ENCODE results near the gene IMMP2L.

IMMP2L gene

DNA sequence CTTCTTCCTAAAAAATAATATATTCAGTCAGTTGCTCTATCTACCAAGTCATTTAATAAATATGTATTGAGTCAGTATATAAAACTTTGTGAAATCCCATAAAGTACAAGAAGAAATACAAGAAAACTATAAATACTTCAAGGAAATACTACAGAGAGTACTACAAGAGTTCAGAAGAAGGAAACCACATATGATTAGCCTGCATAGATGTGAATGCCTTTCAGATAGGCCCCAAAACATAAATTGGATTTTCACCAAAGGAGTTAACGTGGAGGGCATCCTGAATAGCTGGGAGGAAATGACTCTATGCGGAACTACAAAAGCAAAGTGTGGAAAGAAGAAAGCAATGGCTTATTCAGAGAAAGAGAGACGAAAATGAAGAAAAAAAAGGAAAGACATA lies 351.3 kb downstream of the IMMP2L start:
- Mint-ChIP-seq H3K27ac (ENCODE audit: low read depth) (no peak overlapping the region), H3K27me3 (no peaks in the 10 kb centered on the region), H3K9me3 (no peaks in the 10 kb centered on the region), H3K4me3 (no peak overlapping the region), H3K36me3 (ENCODE audit: insufficient read depth) (no peaks in the 10 kb centered on the region), H3K4me1 (no peaks in the 10 kb centered on the region)
- ATAC-seq (replicated peaks; ENCODE audit: extremely low read depth, poor library complexity, severe bottlenecking) (no peak), DNase-seq (ENCODE audit: low spot score in 2 of 2) (no peak)

DNA sequence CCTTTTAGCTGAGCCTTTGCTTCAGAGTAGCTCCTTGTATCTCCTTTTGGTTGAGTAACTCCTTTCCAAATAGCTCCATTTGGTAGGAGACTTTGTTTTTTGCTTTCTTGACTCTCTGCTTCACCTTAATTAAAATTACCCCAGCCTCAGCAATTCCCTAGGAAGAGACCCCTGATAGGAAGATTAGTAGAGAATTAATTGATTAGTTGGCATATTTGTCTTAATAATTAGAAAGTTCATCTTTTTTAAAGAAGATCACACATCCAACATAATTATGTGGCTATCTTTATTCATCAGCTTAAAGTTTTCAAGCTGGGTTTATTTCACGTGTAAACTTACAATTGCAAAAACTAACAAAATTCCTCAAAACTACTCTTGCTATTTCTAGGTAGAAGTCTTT lies 352.2 kb downstream of the IMMP2L start:
- no peak overlapping the region for H3K4me3 Mint-ChIP-seq
- H3K36me3 Mint-ChIP-seq (ENCODE audit: insufficient read depth) = no peaks in the 10 kb centered on the region
- ATAC-seq (replicated peaks; ENCODE audit: extremely low read depth, poor library complexity, severe bottlenecking) = no peak
- no peaks in the 10 kb centered on the region for H3K4me1 Mint-ChIP-seq
- no peaks in the 10 kb centered on the region for H3K9me3 Mint-ChIP-seq
- no peaks in the 10 kb centered on the region for H3K27me3 Mint-ChIP-seq
- no peak for DNase-seq (ENCODE audit: low spot score in 2 of 2)
- H3K27ac Mint-ChIP-seq (ENCODE audit: low read depth) = no peak overlapping the region

GRCh38 chr7:111205251-111205650 lies 357.0 kb downstream of the IMMP2L start:
- Mint-ChIP-seq H3K27ac (ENCODE audit: low read depth) (no peak overlapping the region), H3K4me3 (no peak overlapping the region), H3K36me3 (ENCODE audit: insufficient read depth) (peaks cover 2% of the 10 kb centered on the region), H3K4me1 (no peaks in the 10 kb centered on the region), H3K9me3 (no peaks in the 10 kb centered on the region), H3K27me3 (no peaks in the 10 kb centered on the region)
- ATAC-seq (replicated peaks; ENCODE audit: extremely low read depth, poor library complexity, severe bottlenecking) (no peak), DNase-seq (ENCODE audit: low spot score in 2 of 2) (no peak)

DNA sequence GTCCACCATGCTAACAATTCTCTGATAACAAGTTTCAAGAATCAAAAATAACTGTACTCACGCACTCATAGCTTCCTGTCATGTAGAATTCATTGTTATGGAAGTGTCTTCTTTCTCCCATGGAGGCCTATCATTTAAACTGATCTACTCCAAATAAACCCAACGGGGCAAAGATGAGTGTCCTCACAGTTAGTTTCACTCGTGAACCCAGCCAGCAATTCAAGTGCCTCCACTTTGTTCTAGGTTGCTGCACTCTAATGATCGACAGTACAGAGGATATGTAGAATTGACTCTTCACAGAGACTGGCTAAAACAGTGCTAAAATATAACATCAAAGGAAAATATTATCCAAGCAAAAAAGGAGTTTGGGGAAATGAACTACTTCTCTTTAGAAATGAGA lies 360.0 kb downstream of the IMMP2L start:
- no peaks in the 10 kb centered on the region for H3K27me3 Mint-ChIP-seq
- H3K9me3 Mint-ChIP-seq = no peaks in the 10 kb centered on the region
- ATAC-seq (replicated peaks; ENCODE audit: extremely low read depth, poor library complexity, severe bottlenecking) (no peak), DNase-seq (ENCODE audit: low spot score in 2 of 2) (no peak)
- no peak overlapping the region for H3K27ac Mint-ChIP-seq (ENCODE audit: low read depth)
- H3K4me3 Mint-ChIP-seq = no peak overlapping the region
- no peaks in the 10 kb centered on the region for H3K4me1 Mint-ChIP-seq
- H3K36me3 Mint-ChIP-seq (ENCODE audit: insufficient read depth) = peaks cover 2% of the 10 kb centered on the region

DNA sequence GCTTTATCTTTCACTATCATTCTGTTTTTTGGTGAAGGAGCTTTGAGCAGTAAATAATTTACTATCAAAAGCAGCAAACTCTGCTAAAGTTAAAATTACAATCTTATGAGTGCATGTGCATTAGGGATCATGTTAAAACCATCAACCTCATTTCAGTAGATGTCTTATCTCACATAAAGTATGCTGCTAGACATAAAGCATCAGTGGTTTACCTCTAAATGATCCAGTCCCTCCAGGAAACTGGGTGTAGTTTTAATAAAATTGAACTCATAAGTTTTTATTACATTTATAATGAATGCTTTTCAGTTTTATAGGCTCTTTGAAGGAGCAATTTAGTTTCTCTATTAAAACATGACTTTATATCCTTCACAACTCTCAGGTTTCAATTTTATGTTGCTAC lies 362.6 kb downstream of the IMMP2L start:
- Mint-ChIP-seq H3K4me3 (no peak overlapping the region), H3K36me3 (ENCODE audit: insufficient read depth) (peaks cover 2% of the 10 kb centered on the region), H3K27me3 (no peaks in the 10 kb centered on the region), H3K4me1 (no peaks in the 10 kb centered on the region), H3K27ac (ENCODE audit: low read depth) (no peak overlapping the region), H3K9me3 (no peaks in the 10 kb centered on the region)
- DNase-seq (ENCODE audit: low spot score in 2 of 2) (no peak), ATAC-seq (replicated peaks; ENCODE audit: extremely low read depth, poor library complexity, severe bottlenecking) (no peak)

GRCh38 chr7:111198255-111198654 lies 364.0 kb downstream of the IMMP2L start:
- H3K27me3 Mint-ChIP-seq = no peaks in the 10 kb centered on the region
- H3K4me1 Mint-ChIP-seq = no peaks in the 10 kb centered on the region
- H3K4me3 Mint-ChIP-seq = no peak overlapping the region
- no peak for ATAC-seq (replicated peaks; ENCODE audit: extremely low read depth, poor library complexity, severe bottlenecking)
- DNase-seq (ENCODE audit: low spot score in 2 of 2) = no peak
- no peaks in the 10 kb centered on the region for H3K9me3 Mint-ChIP-seq
- H3K36me3 Mint-ChIP-seq (ENCODE audit: insufficient read depth) = peaks cover 2% of the 10 kb centered on the region
- no peak overlapping the region for H3K27ac Mint-ChIP-seq (ENCODE audit: low read depth)

GRCh38 chr7:111196655-111197054 lies 365.6 kb downstream of the IMMP2L start:
- peaks cover 2% of the 10 kb centered on the region for H3K36me3 Mint-ChIP-seq (ENCODE audit: insufficient read depth)
- no peaks in the 10 kb centered on the region for H3K27me3 Mint-ChIP-seq
- no peaks in the 10 kb centered on the region for H3K9me3 Mint-ChIP-seq
- ATAC-seq (replicated peaks; ENCODE audit: extremely low read depth, poor library complexity, severe bottlenecking) (no peak), DNase-seq (ENCODE audit: low spot score in 2 of 2) (no peak)
- no peak overlapping the region for H3K27ac Mint-ChIP-seq (ENCODE audit: low read depth)
- no peaks in the 10 kb centered on the region for H3K4me1 Mint-ChIP-seq
- no peak overlapping the region for H3K4me3 Mint-ChIP-seq

DNA sequence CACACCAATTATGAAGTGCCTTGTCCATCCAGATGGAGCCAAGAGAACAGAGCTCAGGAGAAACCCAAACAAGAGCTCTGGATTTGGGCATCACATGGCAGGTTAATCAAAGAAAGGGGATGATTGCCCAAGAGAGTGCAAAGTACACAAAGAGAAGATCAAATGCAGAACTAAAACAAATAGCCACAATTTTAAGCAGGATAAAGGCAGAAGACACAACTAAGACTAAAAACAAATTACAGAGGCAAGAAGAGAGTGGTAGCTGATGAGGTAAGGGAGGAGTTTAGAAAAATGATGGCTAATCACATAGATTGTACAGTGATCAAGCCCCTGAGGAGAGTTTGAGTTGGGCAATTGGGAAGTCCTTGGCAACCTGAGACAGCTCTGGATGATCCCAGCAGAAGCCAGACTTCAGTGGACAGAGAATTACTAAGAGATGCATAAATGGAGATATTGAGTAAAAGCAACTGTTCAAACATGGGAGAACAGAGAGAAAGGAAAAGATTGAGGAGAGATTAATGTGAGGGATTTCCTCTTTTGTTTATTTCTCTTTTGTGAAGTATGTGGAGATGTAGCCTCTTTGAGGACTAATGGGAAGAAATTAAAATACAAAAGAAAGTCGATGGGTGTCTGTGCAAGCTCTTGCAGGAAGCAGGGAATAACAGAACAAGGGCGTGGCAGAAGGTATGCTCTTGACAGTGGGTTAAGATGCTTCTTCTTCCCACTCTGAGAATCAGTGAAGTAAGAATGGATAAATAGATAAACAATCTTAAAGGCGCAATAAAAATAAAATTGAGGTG lies 369.5 kb downstream of the IMMP2L start:
- Mint-ChIP-seq H3K27ac (ENCODE audit: low read depth) (no peak overlapping the region), H3K36me3 (ENCODE audit: insufficient read depth) (no peaks in the 10 kb centered on the region), H3K27me3 (no peaks in the 10 kb centered on the region), H3K9me3 (no peaks in the 10 kb centered on the region), H3K4me3 (no peak overlapping the region), H3K4me1 (no peaks in the 10 kb centered on the region)
- ATAC-seq (replicated peaks; ENCODE audit: extremely low read depth, poor library complexity, severe bottlenecking) (no peak), DNase-seq (ENCODE audit: low spot score in 2 of 2) (no peak)

- Mint-ChIP-seq H3K4me3 (no peak overlapping the region), H3K27ac (ENCODE audit: low read depth) (no peak overlapping the region), H3K4me1 (no peaks in the 10 kb centered on the region), H3K36me3 (ENCODE audit: insufficient read depth) (no peaks in the 10 kb centered on the region), H3K27me3 (no peaks in the 10 kb centered on the region), H3K9me3 (no peaks in the 10 kb centered on the region)
- ATAC-seq (replicated peaks; ENCODE audit: extremely low read depth, poor library complexity, severe bottlenecking) (no peak), DNase-seq (ENCODE audit: low spot score in 2 of 2) (no peak)
Observed at GRCh38 chr7:111190804-111191203, 371.5 kb downstream of the IMMP2L start.

DNA sequence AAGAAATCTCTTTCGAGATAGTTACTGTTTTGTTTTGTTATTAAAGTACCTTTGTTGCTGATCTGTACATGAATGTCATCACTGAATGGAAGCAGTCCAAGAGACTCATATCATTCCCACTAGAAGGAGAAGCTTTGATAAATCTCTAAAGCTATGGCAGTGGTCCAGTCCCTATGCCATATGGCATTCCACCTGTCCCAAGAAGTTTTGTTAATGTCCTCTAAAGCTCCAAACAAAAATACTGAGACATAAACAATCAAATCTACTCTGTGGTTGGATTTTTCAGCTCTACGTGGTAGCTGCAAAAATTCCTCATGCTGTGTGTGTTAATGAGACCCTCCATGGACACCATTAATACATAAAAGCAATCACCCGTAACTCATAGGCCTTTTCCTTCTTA lies 377.3 kb downstream of the IMMP2L start:
- no peak for ATAC-seq (replicated peaks; ENCODE audit: extremely low read depth, poor library complexity, severe bottlenecking)
- no peaks in the 10 kb centered on the region for H3K4me1 Mint-ChIP-seq
- no peaks in the 10 kb centered on the region for H3K36me3 Mint-ChIP-seq (ENCODE audit: insufficient read depth)
- H3K27me3 Mint-ChIP-seq = no peaks in the 10 kb centered on the region
- H3K9me3 Mint-ChIP-seq = no peaks in the 10 kb centered on the region
- H3K27ac Mint-ChIP-seq (ENCODE audit: low read depth) = no peak overlapping the region
- no peak for DNase-seq (ENCODE audit: low spot score in 2 of 2)
- no peak overlapping the region for H3K4me3 Mint-ChIP-seq

DNA sequence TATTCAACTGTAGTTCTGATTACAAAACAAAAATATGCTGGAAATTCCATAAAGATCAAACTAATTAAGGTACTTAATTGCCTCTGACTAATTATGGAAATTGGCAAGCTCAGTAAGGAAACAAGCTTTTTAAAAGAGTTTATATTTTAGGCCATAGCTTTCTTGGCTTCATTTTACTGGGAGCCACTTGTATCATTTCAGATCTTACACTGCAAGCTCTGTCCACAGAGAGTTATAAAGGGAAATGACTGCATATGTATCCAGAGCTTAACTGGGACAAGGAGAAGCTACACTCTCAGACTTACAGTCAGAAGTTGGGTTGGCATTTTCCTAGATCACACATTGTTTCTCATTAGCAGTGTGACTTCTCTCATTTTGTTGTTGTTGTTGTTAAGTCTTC lies 379.0 kb downstream of the IMMP2L start:
- Mint-ChIP-seq H3K27me3 (no peaks in the 10 kb centered on the region), H3K4me1 (no peaks in the 10 kb centered on the region), H3K27ac (ENCODE audit: low read depth) (no peak overlapping the region), H3K4me3 (no peak overlapping the region), H3K9me3 (no peaks in the 10 kb centered on the region), H3K36me3 (ENCODE audit: insufficient read depth) (no peaks in the 10 kb centered on the region)
- ATAC-seq (replicated peaks; ENCODE audit: extremely low read depth, poor library complexity, severe bottlenecking) = no peak
- DNase-seq (ENCODE audit: low spot score in 2 of 2) = no peak

DNA sequence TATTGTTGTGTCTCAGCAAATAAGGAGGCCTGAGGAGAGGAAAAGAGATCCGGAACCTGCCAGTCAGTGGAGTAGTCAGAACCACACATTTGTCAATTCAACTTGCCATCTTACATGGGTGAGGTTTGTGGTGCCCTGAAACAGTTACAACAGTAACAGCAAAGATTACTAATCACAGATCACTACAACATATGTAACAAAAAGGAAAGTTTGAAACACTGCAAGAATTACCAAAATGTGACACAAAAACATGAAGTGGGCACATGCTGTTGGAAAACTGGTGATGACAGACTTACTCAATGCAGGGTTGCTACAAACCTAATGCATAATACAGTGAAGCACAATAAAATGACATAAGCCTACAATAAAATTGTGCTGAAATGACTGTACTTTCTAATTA lies 382.0 kb downstream of the IMMP2L start:
- ATAC-seq (replicated peaks; ENCODE audit: extremely low read depth, poor library complexity, severe bottlenecking) = no peak
- DNase-seq (ENCODE audit: low spot score in 2 of 2) = no peak

DNA sequence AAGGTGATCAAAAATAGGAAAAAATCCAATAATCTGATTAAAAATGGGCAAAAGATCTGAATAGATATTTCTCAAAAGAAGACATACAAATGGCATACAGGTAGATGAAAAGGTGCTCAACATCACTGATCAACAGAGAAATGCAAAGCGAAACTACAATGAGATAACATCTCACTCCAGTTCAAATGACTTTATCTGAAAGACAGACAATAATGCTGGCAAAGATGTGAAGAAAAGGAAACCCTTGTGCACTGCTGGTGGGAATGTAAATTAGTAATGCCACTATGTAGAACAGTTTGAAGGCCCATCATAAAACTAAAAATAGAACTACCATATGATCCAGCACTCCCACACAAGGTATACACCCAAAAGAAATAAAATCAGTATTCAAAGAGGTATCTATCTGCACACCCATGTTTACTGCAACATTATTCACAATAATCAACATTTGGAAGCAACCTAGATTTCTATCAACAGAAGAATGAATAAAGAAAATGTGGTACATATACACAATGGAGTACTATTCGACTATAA lies 386.3 kb downstream of the IMMP2L start:
- no peaks in the 10 kb centered on the region for H3K9me3 Mint-ChIP-seq
- no peak overlapping the region for H3K27ac Mint-ChIP-seq (ENCODE audit: low read depth)
- peaks cover 5% of the 10 kb centered on the region for H3K4me1 Mint-ChIP-seq
- H3K36me3 Mint-ChIP-seq (ENCODE audit: insufficient read depth) = no peaks in the 10 kb centered on the region
- DNase-seq (ENCODE audit: low spot score in 2 of 2) (no peak), ATAC-seq (replicated peaks; ENCODE audit: extremely low read depth, poor library complexity, severe bottlenecking) (no peak)
- H3K4me3 Mint-ChIP-seq = no peak overlapping the region
- no peaks in the 10 kb centered on the region for H3K27me3 Mint-ChIP-seq

More for the DNA sequence above, 382.0 kb downstream of the IMMP2L start:
- Mint-ChIP-seq H3K9me3 (no peaks in the 10 kb centered on the region), H3K27me3 (no peaks in the 10 kb centered on the region), H3K4me3 (no peak overlapping the region), H3K36me3 (ENCODE audit: insufficient read depth) (no peaks in the 10 kb centered on the region), H3K4me1 (peaks cover 5% of the 10 kb centered on the region), H3K27ac (ENCODE audit: low read depth) (no peak overlapping the region)

All from central memory CD8-positive, alpha-beta T cell (primary cell).